H9 (cell line): ENCODE measurements around the gene COA8. TPM values are rescaled to one million over a fixed set of nuclear protein-coding genes. Genes with fewer than 3 reads are reported as not detected.

Experiments
- DNase-seq: peaks from one replicate; pipeline ENCODE4 v3.0.0-alpha.2; 2017
- H2AFZ ChIP-seq: one replicate; pipeline ENCODE4 v1.6.1; 2013; ENCODE audit warnings: mild to moderate bottlenecking, low read length, control low read depth, moderate library complexity
- H2AK5ac ChIP-seq: 2 replicates; pipeline ENCODE4 v1.6.1; 2013; ENCODE audit warnings: low read length, control low read depth, mixed read lengths; ENCODE audit not compliant: insufficient read length
- H2BK120ac ChIP-seq: one replicate; pipeline ENCODE4 v1.6.1; 2013; ENCODE audit warnings: low read depth, mild to moderate bottlenecking, low read length, control low read depth, inconsistent platforms; ENCODE audit not compliant: poor library complexity, severe bottlenecking
- H2BK12ac ChIP-seq: 2 replicates; pipeline ENCODE4 v1.6.1; 2013; ENCODE audit warnings: low read length, control low read depth, mixed read lengths, low read depth; ENCODE audit not compliant: insufficient read length
- H2BK15ac ChIP-seq: 2 replicates; pipeline ENCODE4 v1.6.1; 2013; ENCODE audit warnings: low read depth, low read length, control low read depth
- H2BK20ac ChIP-seq: one replicate; pipeline ENCODE4 v1.6.1; 2013; ENCODE audit warnings: low read depth, mild to moderate bottlenecking, low read length, control low read depth, inconsistent platforms; ENCODE audit not compliant: poor library complexity, severe bottlenecking
- H2BK5ac ChIP-seq: 2 replicates; pipeline ENCODE4 v1.6.1; 2013; ENCODE audit warnings: low read length, control low read depth, mixed read lengths; ENCODE audit not compliant: insufficient read length
- H3K14ac ChIP-seq: 2 replicates; pipeline ENCODE4 v1.6.1; 2013; ENCODE audit warnings: low read length, control low read depth; ENCODE audit not compliant: insufficient read depth
- H3K18ac ChIP-seq: 2 replicates; pipeline ENCODE4 v1.6.1; 2013; ENCODE audit warnings: low read depth, mild to moderate bottlenecking, mixed read lengths, low read length, control low read depth; ENCODE audit not compliant: insufficient read length
- H3K23ac ChIP-seq: 2 replicates; pipeline ENCODE4 v1.6.1; 2013; ENCODE audit warnings: low read length, control low read depth, mixed read lengths, low read depth; ENCODE audit not compliant: insufficient read length
- H3K23me2 ChIP-seq: 2 replicates; pipeline ENCODE4 v1.6.1; 2013; ENCODE audit warnings: low read depth, mild to moderate bottlenecking, mixed read lengths, low read length, control low read depth; ENCODE audit not compliant: insufficient read length, poor library complexity, severe bottlenecking
- H3K27ac ChIP-seq: 2 replicates; pipeline ENCODE4 v1.5.1; 2013; ENCODE audit warnings: low read length, control low read depth, mixed read lengths, low read depth; ENCODE audit not compliant: insufficient read length
- H3K27me3 ChIP-seq: 2 replicates; pipeline ENCODE4 v1.6.1; 2013; ENCODE audit warnings: low read length, control low read depth, inconsistent platforms; ENCODE audit not compliant: insufficient read depth
- H3K4ac ChIP-seq: 2 replicates; pipeline ENCODE4 v1.6.1; 2013; ENCODE audit warnings: low read depth, mild to moderate bottlenecking, control low read depth, inconsistent platforms, low read length, moderate library complexity
- H3K4me1 ChIP-seq: 2 replicates; pipeline ENCODE4 v1.6.1; 2013; ENCODE audit warnings: low read length, control low read depth, inconsistent platforms; ENCODE audit not compliant: insufficient read depth
- H3K4me2 ChIP-seq: 2 replicates; pipeline ENCODE4 v1.6.1; 2013; ENCODE audit warnings: low read length, control low read depth, mixed read lengths; ENCODE audit not compliant: insufficient read length, insufficient read depth
- H3K56ac ChIP-seq: 2 replicates; pipeline ENCODE4 v1.6.1; 2013; ENCODE audit warnings: low read depth, mild to moderate bottlenecking, mixed read lengths, low read length, control low read depth; ENCODE audit not compliant: insufficient read length
- H3K79me1 ChIP-seq: 2 replicates; pipeline ENCODE4 v1.6.1; 2013; ENCODE audit warnings: low read depth, mild to moderate bottlenecking, moderate library complexity, low read length, control low read depth, inconsistent platforms; ENCODE audit not compliant: insufficient read depth, poor library complexity, severe bottlenecking
- H3K79me2 ChIP-seq: 2 replicates; pipeline ENCODE4 v1.6.1; 2013; ENCODE audit warnings: low read length, control low read depth, inconsistent platforms; ENCODE audit not compliant: insufficient read depth
- H3K9ac ChIP-seq: 2 replicates; pipeline ENCODE4 v1.6.1; 2013; ENCODE audit warnings: low read length, control low read depth, mixed read lengths; ENCODE audit not compliant: insufficient read length; ENCODE audit errors: extremely low read depth
- H3K9me3 ChIP-seq: one replicate; pipeline ENCODE4 v1.6.1; 2013; ENCODE audit warnings: low read depth, low read length, inconsistent platforms; ENCODE audit not compliant: control insufficient read depth
- H3T11ph ChIP-seq: one replicate; pipeline ENCODE4 v1.6.1; 2013; ENCODE audit warnings: mild to moderate bottlenecking, low read length, control low read depth, inconsistent platforms
- H4K20me1 ChIP-seq: one replicate; pipeline ENCODE4 v1.6.1; 2013; ENCODE audit not compliant: control insufficient read depth, insufficient read length, insufficient read depth
- H4K5ac ChIP-seq: 2 replicates; pipeline ENCODE4 v1.6.1; 2013; ENCODE audit warnings: low read depth, mild to moderate bottlenecking, mixed read lengths, low read length, control low read depth; ENCODE audit not compliant: insufficient read length
- H4K8ac ChIP-seq: replicated peaks from 2 replicates; pipeline ENCODE4 v1.6.1; 2013; ENCODE audit warnings: low read length, control low read depth, mixed read lengths, low read depth; ENCODE audit not compliant: insufficient read length
- H4K91ac ChIP-seq: 2 replicates; pipeline ENCODE4 v1.6.1; 2013; ENCODE audit warnings: low read depth, mild to moderate bottlenecking, moderate library complexity, mixed read lengths, low read length, control low read depth; ENCODE audit not compliant: insufficient read length
- H3K27ac Mint-ChIP-seq, 3 experiments: 2 replicates in 2 of 3; 3 replicates in 1 of 3; pipeline ENCODE4 v1.8.0; 2020 to 2021; ENCODE audit warnings: mixed read lengths in 3 of 3, mild to moderate bottlenecking in 1 of 3, moderate library complexity in 1 of 3
- H3K27me3 Mint-ChIP-seq: 2 replicates; pipeline ENCODE4 v1.8.0; 2021; ENCODE audit warnings: low read depth, mild to moderate bottlenecking, moderate library complexity, mixed read lengths
- H3K36me3 Mint-ChIP-seq, 3 experiments: 2 replicates in 2 of 3; 3 replicates in 1 of 3; pipeline ENCODE4 v1.8.0; 2020 to 2021; ENCODE audit warnings: low read depth in 3 of 3, mixed read lengths in 3 of 3; ENCODE audit not compliant: insufficient read depth in 1 of 3
- H3K4me1 Mint-ChIP-seq, 2 experiments: 2 replicates each; pipeline ENCODE4 v1.8.0; 2020; ENCODE audit warnings: mixed read lengths in 2 of 2
- H3K4me3 Mint-ChIP-seq, 2 experiments: 2 replicates in 1 of 2; 3 replicates in 1 of 2; pipeline ENCODE4 v1.8.0; 2020 to 2021; ENCODE audit warnings: mild to moderate bottlenecking in 2 of 2, mixed read lengths in 2 of 2, moderate library complexity in 1 of 2
- H3K9me3 Mint-ChIP-seq, 2 experiments: 2 replicates in 1 of 2; 3 replicates in 1 of 2; pipeline ENCODE4 v1.8.0; 2020; ENCODE audit warnings: mild to moderate bottlenecking in 2 of 2, mixed read lengths in 2 of 2, moderate library complexity in 1 of 2
- WGBS: extraction: QIAGEN DNeasy Blood & Tissue Kit; methylation state at CpG from one replicate; pipeline ENCODE4 v1.1.7; 2013; ENCODE audit warnings: missing lambda C conversion rate, low lambda C conversion rate, mixed read lengths; ENCODE audit not compliant: insufficient read length; ENCODE audit errors: extremely low coverage; 5-methylcytosine and 5-hydroxymethylcytosine counted together
- total RNA-seq: library from RNA; stranded (reverse); gene quantifications from 2 replicates; pipeline ENCODE4 v1.2.1, GENCODE V29; 2021
- TF ChIP-seq, protein P1 (sequence below): fragments of 200-600 bp; sonication (generic); conservative IDR thresholded peaks from 3 replicates; pipeline ENCODE4 v1.8.0; 2021; ENCODE audit warnings: antibody characterized with exemption, mild to moderate bottlenecking

Gene COA8
- total RNA-seq, 1 experiment from 2014 or later = 45.5 TPM

- H2AK5ac ChIP-seq = no peak overlapping the region
- Mint-ChIP-seq H3K9me3 (no peaks in the 10 kb centered on the region), H3K4me3 (no peak overlapping the region), H3K27me3 (no peaks in the 10 kb centered on the region), H3K27ac (peak overlapping the region in 2 of 3 experiments; percentile 36 to 47; a peak in 1 of 7 replicates), H3K4me1 (peaks cover 19% of the 10 kb centered on the region in 2 experiments), H3K36me3 (peaks cover 3 to 22% (median 12%) of the 10 kb centered on the region in 3 experiments; a peak in 4 of 7 replicates)
- no peak overlapping the region for H2BK5ac ChIP-seq
- H3K56ac ChIP-seq = no peak overlapping the region
- no peak overlapping the region for H3K4me2 ChIP-seq
- H3K79me1 ChIP-seq = no peaks in the 10 kb centered on the region
- H2BK120ac ChIP-seq = no peak overlapping the region
- no peak overlapping the region for H3K18ac ChIP-seq
- no peak overlapping the region for H3K4ac ChIP-seq
- H2AFZ ChIP-seq = no peak overlapping the region
- no peaks in the 10 kb centered on the region for H3K79me2 ChIP-seq
- H2BK12ac ChIP-seq = no peak overlapping the region
- TF ChIP-seq, protein P1, sequence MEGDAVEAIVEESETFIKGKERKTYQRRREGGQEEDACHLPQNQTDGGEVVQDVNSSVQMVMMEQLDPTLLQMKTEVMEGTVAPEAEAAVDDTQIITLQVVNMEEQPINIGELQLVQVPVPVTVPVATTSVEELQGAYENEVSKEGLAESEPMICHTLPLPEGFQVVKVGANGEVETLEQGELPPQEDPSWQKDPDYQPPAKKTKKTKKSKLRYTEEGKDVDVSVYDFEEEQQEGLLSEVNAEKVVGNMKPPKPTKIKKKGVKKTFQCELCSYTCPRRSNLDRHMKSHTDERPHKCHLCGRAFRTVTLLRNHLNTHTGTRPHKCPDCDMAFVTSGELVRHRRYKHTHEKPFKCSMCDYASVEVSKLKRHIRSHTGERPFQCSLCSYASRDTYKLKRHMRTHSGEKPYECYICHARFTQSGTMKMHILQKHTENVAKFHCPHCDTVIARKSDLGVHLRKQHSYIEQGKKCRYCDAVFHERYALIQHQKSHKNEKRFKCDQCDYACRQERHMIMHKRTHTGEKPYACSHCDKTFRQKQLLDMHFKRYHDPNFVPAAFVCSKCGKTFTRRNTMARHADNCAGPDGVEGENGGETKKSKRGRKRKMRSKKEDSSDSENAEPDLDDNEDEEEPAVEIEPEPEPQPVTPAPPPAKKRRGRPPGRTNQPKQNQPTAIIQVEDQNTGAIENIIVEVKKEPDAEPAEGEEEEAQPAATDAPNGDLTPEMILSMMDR = no peak
- no peak overlapping the region for H3T11ph ChIP-seq
- no peak overlapping the region for H4K8ac ChIP-seq
- no peaks in the 10 kb centered on the region for H3K4me1 ChIP-seq
- H4K20me1 ChIP-seq = no peaks in the 10 kb centered on the region
- no peak overlapping the region for H2BK15ac ChIP-seq
- H4K91ac ChIP-seq = no peak overlapping the region
- no peaks in the 10 kb centered on the region for H3K23me2 ChIP-seq
- H4K5ac ChIP-seq = no peak overlapping the region
- H3K9ac ChIP-seq = no peak overlapping the region
- no CpG with 5 or more reads among the region's 6 CpGs for WGBS
- no peaks in the 10 kb centered on the region for H3K9me3 ChIP-seq
- H3K14ac ChIP-seq = no peak overlapping the region
- no peak overlapping the region for H2BK20ac ChIP-seq
- no peaks in the 10 kb centered on the region; the same call in 1 of the 2 replicates for H3K27me3 ChIP-seq
- no peak overlapping the region for H3K27ac ChIP-seq
- DNase-seq = no peak
- H3K23ac ChIP-seq = no peak overlapping the region
Observed at GRCh38 chr14:103593577-103593976, 30.8 kb downstream of the COA8 start.
